Keratinocyte (primary cell): ENCODE measurements around the gene RAB30. TPM values are rescaled to one million over a fixed set of nuclear protein-coding genes. Genes with fewer than 3 reads are reported as not detected.

ENCODE experiments used
- DNase-seq: peaks from one replicate; pipeline ENCODE4 v3.0.0-alpha.2; 2011; ENCODE audit warnings: low read depth, missing footprints, low spot score
- FAIRE-seq: peaks from 2 replicates; lab custom pipeline; 2011; peaks lifted over from hg19 to GRCh38; lab: Jason Lieb, UNC
- H2AFZ ChIP-seq: 2 replicates; pipeline ENCODE4 v1.6.0; 2012; ENCODE audit warnings: low read length, control low read depth, inconsistent platforms; ENCODE audit not compliant: control insufficient read depth
- H3K27ac ChIP-seq: 2 replicates; pipeline ENCODE4 v1.5.1; 2011; ENCODE audit warnings: low read length; ENCODE audit not compliant: control insufficient read depth, insufficient read depth
- H3K27me3 ChIP-seq: 3 replicates; pipeline ENCODE4 v1.6.0; 2011; ENCODE audit warnings: low read length; ENCODE audit not compliant: control insufficient read depth, insufficient read depth; ENCODE audit errors: extremely low read depth
- H3K36me3 ChIP-seq, 2 experiments: 2 replicates in 1 of 2; 3 replicates in 1 of 2; pipeline ENCODE4 v1.5.1; 2011; ENCODE audit warnings: low read length in 2 of 2, mild to moderate bottlenecking in 1 of 2; ENCODE audit not compliant: control insufficient read depth in 2 of 2, insufficient read depth in 2 of 2; ENCODE audit errors: extremely low read depth in 1 of 2
- H3K4me1 ChIP-seq: 3 replicates; pipeline ENCODE4 v1.5.1; 2011; ENCODE audit warnings: low read length; ENCODE audit not compliant: control insufficient read depth, insufficient read depth; ENCODE audit errors: extremely low read depth
- H3K4me2 ChIP-seq: 3 replicates; pipeline ENCODE4 v1.6.0; 2011; ENCODE audit warnings: low read depth, low read length; ENCODE audit not compliant: control insufficient read depth, insufficient read depth; ENCODE audit errors: extremely low read depth
- H3K4me3 ChIP-seq, 3 experiments: fragments of 200-600 bp in 1 of 3; sonication (generic) in 1 of 3; 2 replicates in 2 of 3; 3 replicates in 1 of 3; pipeline ENCODE4 v1.5.1; 2011 to 2016; ENCODE audit warnings: low read length in 3 of 3, mild to moderate bottlenecking in 3 of 3, control low read depth in 2 of 3, inconsistent platforms in 1 of 3, low read depth in 1 of 3, mixed read lengths in 1 of 3, mixed run types in 1 of 3, moderate library complexity in 1 of 3; ENCODE audit not compliant: control insufficient read depth in 2 of 3, insufficient read depth in 2 of 3; ENCODE audit errors: extremely low read depth in 1 of 3
- H3K79me2 ChIP-seq: 2 replicates; pipeline ENCODE4 v1.6.0; 2012; ENCODE audit warnings: low read length; ENCODE audit not compliant: control insufficient read depth, insufficient read depth
- H3K9ac ChIP-seq: 3 replicates; pipeline ENCODE4 v1.6.0; 2011; ENCODE audit warnings: low read length; ENCODE audit not compliant: control insufficient read depth, insufficient read depth; ENCODE audit errors: extremely low read depth
- H3K9me1 ChIP-seq: 3 replicates; pipeline ENCODE4 v1.6.0; 2011; ENCODE audit warnings: low read length; ENCODE audit not compliant: control insufficient read depth, insufficient read depth; ENCODE audit errors: extremely low read depth
- H3K9me3 ChIP-seq: 2 replicates; pipeline ENCODE4 v1.5.1; 2012; ENCODE audit warnings: low read depth, low read length; ENCODE audit not compliant: control insufficient read depth
- H4K20me1 ChIP-seq: 3 replicates; pipeline ENCODE4 v1.6.0; 2011; ENCODE audit warnings: low read length; ENCODE audit not compliant: control insufficient read depth, insufficient read depth; ENCODE audit errors: extremely low read depth
- CTCF ChIP-seq, 3 experiments: IDR thresholded peaks in 1 of 3; conservative IDR thresholded peaks in 1 of 3; optimal IDR thresholded peaks in 1 of 3; 2 replicates in 2 of 3; 3 replicates in 1 of 3; pipeline versions ENCODE3 to v1.5.1; 2011; ENCODE audit warnings: low read length in 3 of 3, mild to moderate bottlenecking in 3 of 3, moderate library complexity in 2 of 3, control low read depth in 1 of 3, inconsistent platforms in 1 of 3; ENCODE audit not compliant: insufficient read depth in 2 of 3; ENCODE audit errors: extremely low read depth in 1 of 3
- EZH2 ChIP-seq: IDR thresholded peaks from one replicate; pipeline ENCODE4 v1.6.1; 2012; ENCODE audit warnings: inconsistent platforms, mild to moderate bottlenecking, low read length, moderate library complexity
- dilution Hi-C: fragments of 300-500 bp; cut with MboI; formaldehyde crosslinking; loops from one replicate; pipeline ENCODE4 v1.7.0; 2020; ENCODE audit warnings: low sequenced_read_pairs; ENCODE audit not compliant: extremely low pct_ligation_motif_present
- polyA plus RNA-seq, 5 experiments: library from polyadenylated mRNA; depleted of rRNA in 3 of 5; stranded (reverse) in 3 of 5; stranded (forward) in 1 of 5; unstranded in 1 of 5; fragments of >200 nt; gene quantifications; 1 replicate in 1 of 5; 2 replicates in 3 of 5; 3 replicates in 1 of 5; pipeline versions ENCODE4 v1.2.1 to v1.2.3, GENCODE V29; 2011 to 2012; ENCODE audit warnings: missing spikeins in 2 of 5, low read depth in 1 of 5, low replicate concordance in 1 of 5

Gene RAB30
- polyA plus RNA-seq, 1 donor (not counting 4 experiments of a cell fraction or from before 2014, with no cell fraction given), result 9.3 TPM

GRCh38 chr11:83119216-83119615, 47.5 kb upstream of the RAB30 start:
- Histone ChIP-seq H3K9ac (no peak overlapping the region), H3K79me2 (no peaks in the 10 kb centered on the region), H4K20me1 (no peaks in the 10 kb centered on the region), H3K4me3 (no peak overlapping the region), H3K9me3 (no peaks in the 10 kb centered on the region), H2AFZ (no peak overlapping the region), H3K4me1 (no peaks in the 10 kb centered on the region), H3K27ac (no peak overlapping the region), H3K36me3 (no peaks in the 10 kb centered on the region), H3K9me1 (no peaks in the 10 kb centered on the region), H3K4me2 (no peak overlapping the region), H3K27me3 (no peaks in the 10 kb centered on the region)
- dilution Hi-C loops, result no loop called here
- TF ChIP-seq EZH2 (no peak), CTCF (optimal IDR thresholded peaks at IDR 0.05 in 1 of 3, IDR thresholded peaks at IDR 0.05 in 1 of 3, conservative IDR thresholded peaks at IDR 0.05 in 1 of 3; ENCODE audit: extremely low read depth in 1 of 3, insufficient read depth in 2 of 3, low read length in 3 of 3) (no peak)
- DNase-seq (no peak), FAIRE-seq (no peak)

- Histone ChIP-seq H3K9me3 (no peaks in the 10 kb centered on the region), H3K9ac (no peak overlapping the region), H3K4me2 (no peak overlapping the region), H3K9me1 (no peaks in the 10 kb centered on the region), H3K4me1 (no peaks in the 10 kb centered on the region), H4K20me1 (no peaks in the 10 kb centered on the region), H2AFZ (no peak overlapping the region), H3K79me2 (no peaks in the 10 kb centered on the region), H3K36me3 (no peaks in the 10 kb centered on the region), H3K4me3 (no peak overlapping the region), H3K27ac (no peak overlapping the region), H3K27me3 (no peaks in the 10 kb centered on the region)
- dilution Hi-C loops, result no loop called here
- FAIRE-seq, result no peak
- DNase-seq, result no peak
- TF ChIP-seq EZH2 (no peak), CTCF (optimal IDR thresholded peaks at IDR 0.05 in 1 of 3, IDR thresholded peaks at IDR 0.05 in 1 of 3, conservative IDR thresholded peaks at IDR 0.05 in 1 of 3; ENCODE audit: extremely low read depth in 1 of 3, insufficient read depth in 2 of 3, low read length in 3 of 3) (no peak)
Observed at GRCh38 chr11:83118814-83119213, 47.1 kb upstream of the RAB30 start.
